ENCODE data around the gene RASSF8.

Gene RASSF8

GRCh38 chr12:26016516-26016915, 58.0 kb downstream of the RASSF8 start:
- Mint-ChIP-seq H3K36me3 (no peaks in the 10 kb centered on the region), H3K27me3 (no peaks in the 10 kb centered on the region), H3K4me1 (no peaks in the 10 kb centered on the region), H3K9me3 (no peaks in the 10 kb centered on the region), H3K27ac (no peak overlapping the region), H3K4me3 (no peak overlapping the region)
- DNase-seq: no peak
- ATAC-seq (replicated peaks): no peak

- Mint-ChIP-seq H3K4me3 (no peak overlapping the region), H3K4me1 (no peaks in the 10 kb centered on the region), H3K27me3 (peaks cover 0 to 5% of the 10 kb centered on the region in 2 donors), H3K27ac (no peak overlapping the region), H3K9me3 (no peaks in the 10 kb centered on the region), H3K36me3 (no peaks in the 10 kb centered on the region)
- DNase-seq (no peak), ATAC-seq (replicated peaks) (peak in 1 of 2 donors; percentile 33)
Observed at GRCh38 chr12:26017484-26018211, 59.2 kb downstream of the RASSF8 start.

- no peak for ATAC-seq (replicated peaks)
- no peaks in the 10 kb centered on the region for H3K36me3 Mint-ChIP-seq
Observed at GRCh38 chr12:26018926-26019325, 60.4 kb downstream of the RASSF8 start.

GRCh38 chr12:26021534-26021933, 63.1 kb downstream of the RASSF8 start:
- DNase-seq: no peak
- H3K9me3 Mint-ChIP-seq: no peaks in the 10 kb centered on the region
- H3K27me3 Mint-ChIP-seq: peaks cover 0 to 5% of the 10 kb centered on the region in 2 donors
- H3K4me1 Mint-ChIP-seq: no peaks in the 10 kb centered on the region
- no peak for ATAC-seq (replicated peaks)
- no peak overlapping the region for H3K4me3 Mint-ChIP-seq
- H3K36me3 Mint-ChIP-seq: no peaks in the 10 kb centered on the region
- H3K27ac Mint-ChIP-seq: no peak overlapping the region

More at GRCh38 chr12:26018926-26019325, 60.4 kb downstream of the RASSF8 start:
- H3K4me3 Mint-ChIP-seq: no peak overlapping the region
- no peaks in the 10 kb centered on the region for H3K4me1 Mint-ChIP-seq
- no peak overlapping the region for H3K27ac Mint-ChIP-seq
- no peak for DNase-seq
- no peaks in the 10 kb centered on the region for H3K9me3 Mint-ChIP-seq
- H3K27me3 Mint-ChIP-seq: peaks cover 0 to 5% of the 10 kb centered on the region in 2 donors

- no peak for DNase-seq
- ATAC-seq (replicated peaks): no peak
- no peaks in the 10 kb centered on the region for H3K4me1 Mint-ChIP-seq
- no peaks in the 10 kb centered on the region for H3K36me3 Mint-ChIP-seq
- peaks cover 0 to 5% of the 10 kb centered on the region in 2 donors for H3K27me3 Mint-ChIP-seq
- no peak overlapping the region for H3K4me3 Mint-ChIP-seq
- H3K9me3 Mint-ChIP-seq: no peaks in the 10 kb centered on the region
- H3K27ac Mint-ChIP-seq: no peak overlapping the region
Observed at GRCh38 chr12:26022043-26022442, 63.6 kb downstream of the RASSF8 start.

GRCh38 chr12:26026713-26027112, 68.2 kb downstream of the RASSF8 start:
- no peak for DNase-seq
- H3K9me3 Mint-ChIP-seq: no peaks in the 10 kb centered on the region
- H3K27ac Mint-ChIP-seq: no peak overlapping the region
- no peaks in the 10 kb centered on the region for H3K4me1 Mint-ChIP-seq
- H3K4me3 Mint-ChIP-seq: no peak overlapping the region
- peaks cover 0 to 5% of the 10 kb centered on the region in 2 donors for H3K27me3 Mint-ChIP-seq
- ATAC-seq (replicated peaks): no peak
- no peaks in the 10 kb centered on the region for H3K36me3 Mint-ChIP-seq

- H3K4me3 Mint-ChIP-seq: no peak overlapping the region
- H3K9me3 Mint-ChIP-seq: no peaks in the 10 kb centered on the region
- H3K27me3 Mint-ChIP-seq: peaks cover 0 to under 1% of the 10 kb centered on the region in 2 donors
- no peaks in the 10 kb centered on the region for H3K4me1 Mint-ChIP-seq
- ATAC-seq (replicated peaks) (no peak), DNase-seq (no peak)
- H3K36me3 Mint-ChIP-seq: no peaks in the 10 kb centered on the region
- H3K27ac Mint-ChIP-seq: no peak overlapping the region
Observed at GRCh38 chr12:26027401-26027800, 68.9 kb downstream of the RASSF8 start.

GRCh38 chr12:26028953-26029735, 70.7 kb downstream of the RASSF8 start:
- ATAC-seq (replicated peaks): no peak
- Mint-ChIP-seq H3K4me1 (no peaks in the 10 kb centered on the region), H3K9me3 (no peaks in the 10 kb centered on the region), H3K36me3 (no peaks in the 10 kb centered on the region), H3K27ac (no peak overlapping the region), H3K27me3 (no peaks in the 10 kb centered on the region), H3K4me3 (no peak overlapping the region)
- DNase-seq: no peak

- no peak for DNase-seq
- Mint-ChIP-seq H3K9me3 (no peaks in the 10 kb centered on the region), H3K27me3 (no peaks in the 10 kb centered on the region), H3K27ac (no peak overlapping the region), H3K4me1 (no peaks in the 10 kb centered on the region), H3K36me3 (no peaks in the 10 kb centered on the region), H3K4me3 (no peak overlapping the region)
- ATAC-seq (replicated peaks): no peak
Observed at GRCh38 chr12:26029736-26030022, 71.2 kb downstream of the RASSF8 start.

- DNase-seq: no peak
- H3K4me1 Mint-ChIP-seq: no peaks in the 10 kb centered on the region
- H3K9me3 Mint-ChIP-seq: no peaks in the 10 kb centered on the region
- no peak overlapping the region for H3K4me3 Mint-ChIP-seq
- no peaks in the 10 kb centered on the region for H3K36me3 Mint-ChIP-seq
- H3K27ac Mint-ChIP-seq: no peak overlapping the region
- no peak for ATAC-seq (replicated peaks)
- no peaks in the 10 kb centered on the region for H3K27me3 Mint-ChIP-seq
Observed at GRCh38 chr12:26030371-26030770, 71.9 kb downstream of the RASSF8 start.

GRCh38 chr12:26031318-26031717, 72.8 kb downstream of the RASSF8 start:
- Mint-ChIP-seq H3K4me1 (no peaks in the 10 kb centered on the region), H3K27ac (no peak overlapping the region), H3K36me3 (no peaks in the 10 kb centered on the region), H3K9me3 (no peaks in the 10 kb centered on the region), H3K27me3 (no peaks in the 10 kb centered on the region), H3K4me3 (no peak overlapping the region)
- no peak for DNase-seq
- ATAC-seq (replicated peaks): no peak

GRCh38 chr12:26031827-26032226, 73.3 kb downstream of the RASSF8 start:
- no peak for DNase-seq
- H3K9me3 Mint-ChIP-seq: no peaks in the 10 kb centered on the region
- no peaks in the 10 kb centered on the region for H3K4me1 Mint-ChIP-seq
- ATAC-seq (replicated peaks): no peak
- H3K27ac Mint-ChIP-seq: no peak overlapping the region
- H3K4me3 Mint-ChIP-seq: no peak overlapping the region
- no peaks in the 10 kb centered on the region for H3K27me3 Mint-ChIP-seq
- no peaks in the 10 kb centered on the region for H3K36me3 Mint-ChIP-seq

- no peak for DNase-seq
- Mint-ChIP-seq H3K36me3 (no peaks in the 10 kb centered on the region), H3K4me1 (no peaks in the 10 kb centered on the region), H3K4me3 (no peak overlapping the region), H3K27me3 (no peaks in the 10 kb centered on the region), H3K27ac (no peak overlapping the region), H3K9me3 (no peaks in the 10 kb centered on the region)
- ATAC-seq (replicated peaks): no peak
Observed at GRCh38 chr12:26032290-26032689, 73.8 kb downstream of the RASSF8 start.

GRCh38 chr12:26032719-26033241, 74.3 kb downstream of the RASSF8 start:
- Mint-ChIP-seq H3K27ac (no peak overlapping the region), H3K4me3 (no peak overlapping the region), H3K4me1 (no peaks in the 10 kb centered on the region), H3K27me3 (no peaks in the 10 kb centered on the region), H3K9me3 (no peaks in the 10 kb centered on the region), H3K36me3 (no peaks in the 10 kb centered on the region)
- ATAC-seq (replicated peaks) (no peak), DNase-seq (no peak)

Measured in stimulated activated naive B cell treated with anti-CD40 and anti-IgM and Interleukin-4, amounts not matched to agents 10 μg/mL and 1 μg/mL and 100 μg/mL, for 72 hours (primary cell).